GM18502 (cell line): ENCODE data around the gene FARS2.

Source experiments
- ATAC-seq: cut with Tn5 transposase; IDR thresholded peaks from one replicate; pipeline ENCODE4 v1.9.1; 2021; ENCODE audit warnings: mild to moderate bottlenecking; ENCODE audit not compliant: unreplicated experiment, poor library complexity

Gene FARS2

GRCh38 chr6:5412017-5412416 lies 150.7 kb downstream of the FARS2 start:
- ATAC-seq = no peak

GRCh38 chr6:5412663-5413062 lies 151.3 kb downstream of the FARS2 start:
- ATAC-seq = no peak

DNA sequence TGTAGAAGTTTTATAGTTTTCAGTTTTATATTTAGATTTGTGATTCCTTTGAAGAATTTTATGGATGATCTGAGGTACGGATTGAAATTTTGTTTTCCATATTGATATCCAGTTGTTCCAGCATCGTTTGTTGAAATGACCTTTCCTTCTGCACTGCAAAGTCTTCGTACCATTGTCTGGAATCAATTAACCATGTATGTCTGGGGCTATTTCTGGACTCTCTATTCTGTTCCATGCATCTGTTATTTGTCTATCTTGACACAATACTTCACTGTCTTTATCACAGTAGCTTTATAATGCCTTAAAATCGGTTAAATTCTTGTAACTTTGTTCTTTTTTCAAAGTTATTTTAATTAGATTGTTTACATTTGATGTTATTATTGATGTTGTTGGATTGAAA lies 154.9 kb downstream of the FARS2 start:
- ATAC-seq = no peak

DNA sequence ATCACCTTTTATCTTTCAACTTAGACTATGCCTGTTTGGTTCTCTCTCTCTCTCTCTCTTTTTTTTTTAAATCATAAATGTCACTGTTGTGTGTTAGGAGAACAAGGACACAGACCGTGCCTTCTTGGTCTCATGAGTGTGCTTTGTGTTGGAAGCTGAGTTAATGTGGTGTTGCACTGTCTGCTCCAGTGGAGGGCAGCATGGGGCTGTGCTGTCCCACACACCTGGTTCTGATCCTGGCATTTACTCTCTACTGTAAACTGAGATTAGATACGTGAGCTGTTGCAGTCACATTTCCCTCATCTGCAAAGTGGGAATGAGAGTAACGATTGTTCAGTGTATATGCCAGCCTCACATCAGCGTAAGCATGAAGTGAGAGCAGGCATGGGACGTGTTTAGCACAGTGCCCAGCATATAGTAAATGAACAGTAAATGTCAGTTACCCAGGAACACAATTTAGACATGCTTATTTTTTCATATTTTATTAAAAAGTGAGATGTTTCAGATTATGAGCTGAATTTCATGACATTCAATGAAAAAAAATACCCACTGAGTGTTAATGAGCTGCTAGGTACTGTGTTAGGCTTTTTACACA lies 161.1 kb downstream of the FARS2 start:
- no peak for ATAC-seq

DNA sequence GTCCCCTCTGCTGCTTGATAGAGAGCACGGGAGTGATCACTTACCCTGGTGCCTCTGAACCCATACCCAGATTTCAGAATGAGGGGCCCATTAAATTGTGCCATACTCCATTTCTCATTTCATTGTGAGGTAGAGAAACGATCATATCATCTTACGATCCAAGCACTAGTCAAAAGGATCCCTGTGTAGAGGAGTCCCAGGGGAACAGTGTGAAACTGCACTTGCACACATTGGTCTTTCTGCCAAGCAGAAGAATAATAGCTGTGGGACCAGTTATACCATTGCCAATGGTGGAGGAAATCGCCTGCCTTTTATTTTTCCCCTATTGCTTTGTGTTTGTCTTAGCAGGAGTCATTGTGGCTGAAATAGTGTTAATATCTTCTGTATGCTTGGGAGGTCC lies 161.9 kb downstream of the FARS2 start:
- ATAC-seq = no peak

- ATAC-seq = no peak
Measured at GRCh38 chr6:5424726-5425125, 163.4 kb downstream of the FARS2 start.

DNA sequence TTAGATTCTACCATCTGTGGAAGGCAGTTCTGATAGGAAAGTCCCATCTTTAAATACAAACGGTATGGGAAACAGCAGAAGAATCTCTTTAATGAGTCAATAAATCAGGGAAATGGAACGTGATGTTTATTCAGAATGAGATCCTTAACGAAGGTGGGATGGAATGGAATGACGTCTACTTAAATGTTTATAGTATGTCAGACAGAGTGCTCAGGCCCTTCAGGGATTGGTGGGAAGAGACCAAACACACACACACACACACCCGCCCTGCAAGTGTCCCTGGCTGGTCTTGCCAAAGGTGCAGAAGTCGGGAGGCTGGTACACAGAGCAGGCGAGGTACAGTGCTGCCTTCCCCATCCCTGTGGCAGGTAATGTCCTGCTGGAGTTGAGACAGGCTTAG lies 164.0 kb downstream of the FARS2 start:
- no peak for ATAC-seq

- ATAC-seq = no peak
Measured at GRCh38 chr6:5425797-5426196, 164.5 kb downstream of the FARS2 start.

- no peak for ATAC-seq
Measured at GRCh38 chr6:5427586-5427985, 166.3 kb downstream of the FARS2 start.

GRCh38 chr6:5433324-5433723 lies 172.0 kb downstream of the FARS2 start:
- no peak for ATAC-seq

DNA sequence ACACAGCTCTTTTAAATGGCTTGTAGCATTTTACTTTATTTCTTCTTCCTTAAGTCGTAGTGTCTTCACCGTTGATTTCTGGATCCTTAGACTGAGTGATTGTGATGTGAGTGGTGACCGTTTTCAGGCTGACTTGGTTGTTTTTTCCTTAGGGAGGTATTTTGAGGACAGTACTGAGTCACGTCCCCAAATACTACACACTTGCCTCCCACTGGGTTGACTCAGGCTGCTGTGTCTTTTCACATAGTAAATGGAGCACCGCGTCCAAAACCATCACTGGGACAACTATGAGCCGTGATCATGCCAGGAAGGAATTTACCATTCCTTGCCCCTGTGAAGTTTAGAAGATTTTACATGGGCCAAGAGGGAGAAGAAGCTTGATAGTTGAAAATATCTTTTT lies 174.1 kb downstream of the FARS2 start:
- ATAC-seq = no peak

GRCh38 chr6:5438922-5439584 lies 177.7 kb downstream of the FARS2 start:
- no peak for ATAC-seq

- no peak for ATAC-seq
Measured at GRCh38 chr6:5439749-5440148, 178.4 kb downstream of the FARS2 start.

DNA sequence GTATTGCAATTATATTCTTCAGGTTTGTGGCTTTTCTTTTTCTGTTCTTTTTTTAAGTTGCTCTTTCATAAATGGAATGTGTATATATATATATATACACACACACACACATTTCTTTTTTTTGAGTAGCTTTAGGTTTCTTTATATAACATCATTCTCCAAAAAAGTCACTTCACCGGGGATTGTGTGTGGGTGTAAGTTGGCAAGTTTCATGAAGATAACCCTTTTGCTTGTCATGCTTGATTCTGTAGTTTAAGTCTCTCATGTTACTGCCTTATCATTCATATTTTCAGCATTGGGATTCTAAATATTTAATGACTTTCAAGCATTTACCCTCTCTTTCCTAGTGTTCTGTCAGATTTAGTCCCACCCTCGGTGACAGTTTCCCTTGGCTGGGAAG lies 181.0 kb downstream of the FARS2 start:
- ATAC-seq = no peak

GRCh38 chr6:5442916-5443315 lies 181.6 kb downstream of the FARS2 start:
- no peak for ATAC-seq

- ATAC-seq = no peak
Measured at GRCh38 chr6:5443491-5443890, 182.2 kb downstream of the FARS2 start.

GRCh38 chr6:5446362-5447075 lies 185.2 kb downstream of the FARS2 start:
- ATAC-seq = no peak

GRCh38 chr6:5447921-5448320 lies 186.6 kb downstream of the FARS2 start:
- no peak for ATAC-seq

GRCh38 chr6:5450073-5450472 lies 188.8 kb downstream of the FARS2 start:
- no peak for ATAC-seq

- no peak for ATAC-seq
Measured at GRCh38 chr6:5453546-5453945, 192.2 kb downstream of the FARS2 start.

- no peak for ATAC-seq
Measured at GRCh38 chr6:5455142-5455541, 193.8 kb downstream of the FARS2 start.

- ATAC-seq = no peak
Measured at GRCh38 chr6:5457041-5457440, 195.7 kb downstream of the FARS2 start.
